Muscle of leg (tissue), 11 donors: Measurements from ENCODE around the gene AOC3. TPM values are rescaled to one million over a fixed set of nuclear protein-coding genes. Genes with fewer than 3 reads are reported as not detected.
"Not testable (repeated sequence)": the region's sequence is repeated elsewhere in the genome, so short reads cannot be mapped to it uniquely, and the experiment has no call there.

ENCODE experiments used
- DNase-seq: peaks from one replicate; pipeline ENCODE4 v3.0.0; 2013
- H3K27ac ChIP-seq: one replicate; pipeline ENCODE4 v1.5.1; 2013; ENCODE audit warnings: mild to moderate bottlenecking, low read length, control low read depth
- H3K27me3 ChIP-seq: one replicate; pipeline ENCODE4 v1.6.1; 2013; ENCODE audit warnings: low read length; ENCODE audit not compliant: control insufficient read depth, insufficient read depth
- H3K36me3 ChIP-seq: one replicate; pipeline ENCODE4 v1.6.1; 2013; ENCODE audit warnings: low read length; ENCODE audit not compliant: control insufficient read depth, insufficient read depth
- H3K4me1 ChIP-seq: one replicate; pipeline ENCODE4 v1.6.1; 2013; ENCODE audit warnings: low read length; ENCODE audit not compliant: control insufficient read depth, insufficient read depth
- H3K4me3 ChIP-seq: one replicate; pipeline ENCODE4 v1.5.1; 2013; ENCODE audit warnings: low read length, control low read depth
- H3K9me3 ChIP-seq: replicated peaks from 2 replicates; pipeline ENCODE4 v1.6.1; 2013; ENCODE audit warnings: low read depth, low read length; ENCODE audit not compliant: control insufficient read depth
- WGBS: methylation state at CpG from one replicate; pipeline ENCODE4 v1.1.5; 2013; ENCODE audit warnings: missing lambda C conversion rate; ENCODE audit not compliant: insufficient coverage; 5-methylcytosine and 5-hydroxymethylcytosine counted together
- polyA plus RNA-seq, 8 donors: library from polyadenylated mRNA; unstranded; fragments of 120-200 nt; gene quantifications; one replicate each; pipeline versions ENCODE4 v1.2.1 to v1.2.3, GENCODE V29; 2013; ENCODE audit warnings: inconsistent platforms in 1 of 8, low replicate concordance in 1 of 8; ENCODE audit not compliant: insufficient read length in 8 of 8, insufficient read depth in 1 of 8
- total RNA-seq: library from RNA; stranded (reverse); fragments of 120-200 nt; gene quantifications from one replicate; pipeline ENCODE4 v1.2.4, GENCODE V29; 2013

Gene AOC3
- total and polyA plus RNA-seq, 9 donors = 6.9 to 23.6 (median 17.6) TPM

DNA sequence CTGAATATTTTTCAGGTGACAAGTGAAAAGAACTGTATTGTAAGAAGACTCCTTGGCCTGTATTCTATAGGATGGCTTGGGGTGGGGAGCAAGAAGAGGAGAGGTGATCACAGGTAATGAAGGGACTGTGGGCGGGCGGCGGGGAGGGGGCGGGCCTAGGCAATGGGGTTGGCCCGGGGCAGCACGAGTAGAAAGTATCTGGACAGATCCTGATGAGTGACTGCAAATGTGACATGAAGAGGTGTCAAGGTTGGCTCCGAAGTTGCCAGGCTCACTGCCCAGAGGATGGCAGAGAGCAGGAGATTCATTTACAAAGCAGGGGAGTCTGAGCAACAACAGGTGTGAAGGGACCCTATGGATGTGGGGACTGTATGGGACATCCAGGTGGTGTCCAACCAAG, 38.8 kb downstream of the AOC3 start:
- peaks cover 30% of the 10 kb centered on the region for H3K4me1 ChIP-seq
- no peaks in the 10 kb centered on the region for H3K27me3 ChIP-seq
- H3K27ac ChIP-seq = no peak overlapping the region
- H3K36me3 ChIP-seq = no peaks in the 10 kb centered on the region
- DNase-seq = no peak
- 88% methylated on average over 7 of the region's 7 CpGs for WGBS
- no peaks in the 10 kb centered on the region for H3K9me3 ChIP-seq
- H3K4me3 ChIP-seq = no peak overlapping the region

DNA sequence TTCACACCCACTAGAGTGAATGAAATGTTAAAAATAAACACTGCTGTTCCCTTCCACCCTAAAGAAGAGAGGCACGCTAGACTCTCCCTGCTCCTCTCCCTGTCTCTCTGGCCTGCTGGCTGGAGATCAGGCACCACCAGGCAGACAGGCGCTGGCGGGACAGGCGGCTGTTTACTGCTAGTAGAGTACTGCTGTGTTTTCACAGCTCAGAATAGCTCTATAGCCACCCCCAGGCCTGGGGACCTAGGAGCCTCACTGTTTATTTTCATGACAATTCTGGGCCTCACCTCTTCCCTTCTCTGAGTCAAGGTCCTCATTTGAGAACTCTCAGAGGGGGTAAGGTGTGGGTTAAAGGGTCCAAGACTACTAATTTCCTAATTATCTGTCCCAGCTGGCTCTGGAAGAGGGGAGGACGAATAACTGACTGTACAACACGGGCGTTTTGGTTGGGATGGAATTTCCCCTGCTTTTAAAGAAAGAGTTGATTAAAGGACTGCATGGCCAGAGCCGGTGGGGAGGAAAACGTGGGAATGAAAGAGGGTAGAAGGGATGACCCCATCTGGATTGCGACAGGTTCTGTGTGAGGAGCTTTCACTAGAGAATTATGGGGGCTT, 40.6 kb downstream of the AOC3 start:
- peak; percentile 52 for DNase-seq
- H3K4me1 ChIP-seq = peaks cover 30% of the 10 kb centered on the region
- H3K27ac ChIP-seq = peak overlapping the region; percentile 79
- no peaks in the 10 kb centered on the region for H3K36me3 ChIP-seq
- H3K27me3 ChIP-seq = no peaks in the 10 kb centered on the region
- whole genome bisulfite sequencing = 24% methylated on average over 10 of the region's 10 CpGs
- H3K4me3 ChIP-seq = no peak overlapping the region
- no peaks in the 10 kb centered on the region for H3K9me3 ChIP-seq

DNA sequence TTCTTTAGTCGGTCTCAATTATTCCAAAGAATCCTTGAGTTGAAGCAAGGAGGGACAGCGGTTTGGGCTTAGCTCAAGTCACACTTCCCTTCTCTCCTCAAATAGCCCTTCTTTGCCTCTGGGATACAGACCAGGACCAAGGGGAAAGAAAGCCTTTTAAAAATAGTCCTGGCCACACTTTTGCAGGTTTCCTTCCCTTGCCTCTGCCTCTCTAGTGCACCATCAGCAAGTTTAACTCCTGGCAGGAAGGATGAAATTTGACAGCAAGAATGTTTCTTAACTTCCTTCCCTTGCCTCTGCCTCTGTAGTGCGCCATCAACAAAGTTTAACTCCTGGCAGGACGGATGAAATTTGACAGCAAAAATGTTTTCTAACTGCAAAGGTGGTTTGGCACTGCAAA, 42.4 kb downstream of the AOC3 start:
- Histone ChIP-seq H3K27me3 (no peaks in the 10 kb centered on the region), H3K4me1 (peaks cover 27% of the 10 kb centered on the region), H3K36me3 (no peaks in the 10 kb centered on the region), H3K9me3 (no peaks in the 10 kb centered on the region), H3K27ac (peak overlapping the region; percentile 67), H3K4me3 (no peak overlapping the region)
- WGBS = no CpG with 5 or more reads among the region's 4 CpGs
- DNase-seq = peak; percentile 84

DNA sequence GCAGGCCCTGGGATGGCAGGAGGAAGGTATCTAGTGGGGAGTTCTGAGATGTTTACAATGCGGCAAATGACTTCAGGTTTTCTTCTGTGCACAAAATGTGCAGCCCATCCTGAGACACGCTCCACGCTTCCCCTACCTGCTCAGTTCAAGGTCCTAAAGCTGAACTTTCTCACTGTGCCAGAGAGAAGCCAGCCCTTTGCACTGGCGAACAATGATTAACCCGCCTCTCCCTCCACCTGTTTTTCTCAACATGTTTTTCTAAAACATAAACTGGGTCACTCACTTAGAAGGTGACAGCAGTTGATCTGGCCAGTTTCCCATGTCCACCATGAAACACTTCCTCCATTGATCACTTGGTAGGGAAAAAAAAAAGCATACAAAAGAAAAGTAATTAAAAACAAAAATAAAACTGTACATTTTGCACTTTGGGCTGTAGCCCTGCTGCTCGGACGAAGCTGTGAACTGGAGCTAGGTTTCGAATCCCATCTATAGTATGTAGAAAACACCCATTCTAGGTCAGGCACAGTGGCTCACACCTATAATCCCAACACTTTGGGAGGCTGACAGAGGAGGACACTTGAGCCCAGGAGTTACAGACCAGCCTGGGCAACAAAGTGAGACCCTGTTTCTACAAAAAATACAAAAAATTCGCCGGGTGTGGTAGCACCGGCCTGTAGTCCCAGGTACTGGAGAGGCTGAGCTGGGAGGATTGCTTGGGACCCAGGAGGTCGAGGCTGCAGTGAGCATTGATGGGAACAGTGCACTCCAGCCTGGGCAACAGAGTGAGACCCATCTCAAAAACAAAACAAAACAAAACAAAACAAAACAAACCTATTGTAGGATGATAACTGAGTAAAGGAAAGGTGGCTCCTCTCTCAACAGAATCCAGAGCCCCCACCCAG, 43.5 kb downstream of the AOC3 start:
- Histone ChIP-seq H3K4me3 (no peak overlapping the region), H3K4me1 (peaks cover 27% of the 10 kb centered on the region), H3K27me3 (no peaks in the 10 kb centered on the region), H3K9me3 (no peaks in the 10 kb centered on the region), H3K27ac (peak overlapping the region; percentile 29), H3K36me3 (no peaks in the 10 kb centered on the region)
- 82% methylated on average over 4 of the region's 12 CpGs for WGBS
- DNase-seq = no peak

DNA sequence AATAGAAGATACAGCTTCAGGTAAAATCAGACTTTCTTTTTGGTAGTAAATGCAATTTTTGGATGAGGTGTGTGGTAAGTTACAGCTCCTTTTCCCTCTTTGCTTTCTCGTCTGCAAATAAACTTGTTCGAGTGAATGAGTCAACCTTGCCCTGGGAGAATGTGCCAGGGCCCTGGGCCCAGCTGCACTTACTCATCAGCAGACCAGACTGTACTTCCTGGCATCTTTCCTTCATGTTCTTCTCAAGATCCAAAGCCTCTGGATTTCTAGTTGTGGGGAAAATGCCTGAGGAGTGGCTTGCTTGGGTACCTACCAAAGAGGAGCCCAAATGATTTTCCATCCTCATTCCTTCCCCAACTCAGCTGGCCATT, 44.2 kb downstream of the AOC3 start:
- peak; percentile 88 for DNase-seq
- Histone ChIP-seq H3K4me1 (peaks cover 27% of the 10 kb centered on the region), H3K36me3 (no peaks in the 10 kb centered on the region), H3K27ac (peak overlapping the region; percentile 29), H3K27me3 (no peaks in the 10 kb centered on the region), H3K4me3 (no peak overlapping the region), H3K9me3 (no peaks in the 10 kb centered on the region)
- WGBS = 0% methylated on average over 1 of the region's 2 CpGs

DNA sequence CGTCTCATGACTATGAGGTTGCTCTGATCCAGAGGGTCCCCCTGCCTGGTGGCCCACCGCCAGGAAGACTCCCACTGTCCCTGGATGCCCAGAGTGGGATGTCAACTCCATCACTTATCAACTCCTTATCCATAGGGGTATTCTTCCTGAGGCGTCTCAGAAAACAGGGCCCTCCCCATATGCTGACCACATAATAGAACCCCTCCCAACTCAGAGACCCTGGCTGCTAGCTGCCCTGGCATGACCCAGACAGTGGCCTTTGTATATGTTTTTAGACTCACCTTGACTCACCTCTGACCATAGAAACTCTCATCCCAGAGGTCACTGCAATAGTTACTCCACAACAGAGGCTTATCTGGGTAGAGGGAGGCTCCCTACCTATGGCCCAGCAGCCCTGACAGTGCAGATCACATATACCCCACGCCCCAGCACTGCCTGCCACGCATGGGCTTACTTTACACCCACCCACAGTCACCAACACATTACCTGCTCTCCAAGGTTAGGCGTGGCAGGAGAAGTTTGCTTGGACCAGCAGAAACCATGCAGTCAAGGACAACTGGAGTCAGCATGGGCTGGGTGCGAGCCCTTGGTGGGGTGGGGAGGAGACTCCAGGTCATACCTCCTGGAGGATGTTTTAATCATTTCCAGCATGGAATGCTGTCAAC, 47.3 kb downstream of the AOC3 start:
- Histone ChIP-seq H3K36me3 (no peaks in the 10 kb centered on the region), H3K27me3 (no peaks in the 10 kb centered on the region), H3K4me1 (peaks cover 11% of the 10 kb centered on the region), H3K4me3 (no peak overlapping the region), H3K27ac (no peak overlapping the region), H3K9me3 (no peaks in the 10 kb centered on the region)
- 100% methylated on average over 2 of the region's 7 CpGs for WGBS
- DNase-seq = no peak

DNA sequence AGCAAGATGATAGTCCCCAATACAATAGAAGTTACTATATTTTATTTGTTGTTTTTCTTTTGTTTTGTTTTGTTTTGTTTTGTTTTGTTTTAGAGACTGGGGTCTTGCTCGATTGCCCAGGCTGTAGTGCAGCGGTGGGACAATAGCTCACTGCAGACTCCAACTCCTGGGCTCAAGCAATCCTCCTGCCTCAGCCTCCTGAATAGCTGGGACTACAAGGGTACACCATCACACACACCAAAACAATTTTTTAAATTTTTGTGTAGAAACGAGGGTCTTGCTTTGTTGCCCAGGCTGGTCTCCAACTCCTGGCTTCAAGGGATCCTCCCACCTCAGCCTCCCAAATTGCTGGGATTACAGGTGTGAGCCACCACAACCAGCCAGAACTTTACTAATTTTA, 49.0 kb downstream of the AOC3 start:
- H3K4me3 ChIP-seq, H3K9me3 ChIP-seq, DNase-seq, H3K4me1 ChIP-seq, H3K36me3 ChIP-seq, H3K27me3 ChIP-seq, H3K27ac ChIP-seq: not testable (repeated sequence)
- no CpG with 5 or more reads among the region's 3 CpGs for WGBS

DNA sequence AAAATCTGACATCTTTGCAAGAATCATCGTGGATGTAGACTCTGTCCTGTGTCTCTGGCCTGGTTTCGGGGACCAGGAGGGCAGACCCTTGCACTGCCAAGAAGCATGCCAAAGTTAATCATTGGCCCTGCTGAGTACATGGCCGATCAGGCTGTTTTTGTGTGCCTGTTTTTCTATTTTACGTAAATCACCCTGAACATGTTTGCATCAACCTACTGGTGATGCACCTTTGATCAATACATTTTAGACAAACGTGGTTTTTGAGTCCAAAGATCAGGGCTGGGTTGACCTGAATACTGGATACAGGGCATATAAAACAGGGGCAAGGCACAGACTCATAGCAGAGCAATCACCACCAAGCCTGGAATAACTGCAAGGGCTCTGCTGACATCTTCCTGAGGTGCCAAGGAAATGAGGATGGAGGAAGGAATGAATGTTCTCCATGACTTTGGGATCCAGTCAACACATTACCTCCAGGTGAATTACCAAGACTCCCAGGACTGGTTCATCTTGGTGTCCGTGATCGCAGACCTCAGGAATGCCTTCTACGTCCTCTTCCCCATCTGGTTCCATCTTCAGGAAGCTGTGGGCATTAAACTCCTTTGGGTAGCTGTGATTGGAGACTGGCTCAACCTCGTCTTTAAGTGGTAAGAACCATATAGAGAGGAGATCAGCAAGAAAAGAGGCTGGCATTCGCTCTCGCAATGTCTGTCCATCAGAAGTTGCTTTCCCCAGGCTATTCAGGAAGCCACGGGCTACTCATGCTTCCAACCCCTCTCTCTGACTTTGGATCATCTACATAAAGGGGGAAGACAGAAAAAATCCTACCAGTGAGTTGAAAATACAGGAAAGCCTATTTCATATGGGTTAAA, 49.7 kb downstream of the AOC3 start, which contains the start of gene G6PC1:
Gene G6PC1, plus strand, starts transcription at position 340 of the 872 bp plus-strand sequence. Its CDS starts 78 bp downstream, at position 418.
- Histone ChIP-seq H3K4me3 (no peak within 1 kb of the TSS), H3K4me1 (no peaks in the 10 kb centered on the region), H3K27ac (no peak within 1 kb of the TSS), H3K27me3 (no peaks in the 10 kb centered on the region), H3K9me3 (no peaks in the 10 kb centered on the region), H3K36me3 (no peaks in the 10 kb centered on the region)
- DNase-seq = no peak
- 90% methylated on average over 3 of the region's 12 CpGs for WGBS

DNA sequence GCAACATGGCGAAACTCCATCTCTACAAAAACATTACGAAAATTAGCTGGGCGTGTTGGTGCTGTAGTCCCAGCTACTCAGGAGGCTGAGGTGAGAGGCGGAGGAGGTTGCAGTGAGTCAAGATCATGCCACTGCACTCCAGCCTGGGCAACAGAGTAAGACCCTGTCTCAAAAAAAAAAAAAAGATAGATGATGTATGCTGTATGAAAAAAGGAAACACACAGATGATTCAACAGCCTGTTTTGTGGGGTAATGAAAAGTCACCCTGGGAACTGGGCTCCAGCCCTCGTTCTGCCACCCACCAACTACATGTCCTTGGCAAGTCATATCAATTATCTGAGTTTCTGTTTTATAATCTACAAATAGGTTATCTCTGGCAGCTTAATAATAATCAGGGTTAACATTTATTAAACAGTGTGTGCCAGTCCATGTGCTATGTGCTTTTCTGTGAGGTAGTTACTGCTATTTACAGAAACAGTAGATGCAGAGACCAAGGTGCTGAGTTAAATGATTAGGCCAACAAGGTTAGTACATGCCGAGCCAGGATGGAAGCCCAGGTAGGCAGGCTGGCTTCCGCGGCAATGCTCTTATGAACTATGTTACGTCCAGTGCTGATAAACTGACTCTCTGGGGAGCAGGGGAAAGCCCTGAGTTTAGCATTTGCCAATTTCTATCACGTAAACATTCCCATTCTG, 50.7 kb downstream of the AOC3 start:
- Histone ChIP-seq H3K36me3 (no peaks in the 10 kb centered on the region), H3K27ac (no peak overlapping the region), H3K9me3 (no peaks in the 10 kb centered on the region), H3K4me1 (no peaks in the 10 kb centered on the region), H3K4me3 (no peak overlapping the region), H3K27me3 (no peaks in the 10 kb centered on the region)
- no peak for DNase-seq
- 86% methylated on average over 8 of the region's 10 CpGs for WGBS
